Femur (tissue), 1 donor: ENCODE data around the gene GPS2.

Source experiments
- DNase-seq: peaks from one replicate; pipeline ENCODE4 v3.0.0-alpha.2; 2017

Gene GPS2

GRCh38 chr17:7292194-7292593 lies 23.0 kb downstream of the GPS2 start:
- DNase-seq, result no peak

GRCh38 chr17:7290685-7291084 lies 24.5 kb downstream of the GPS2 start:
- DNase-seq, result no peak

- DNase-seq, result no peak
Observed at GRCh38 chr17:7290166-7290565, 25.0 kb downstream of the GPS2 start.

GRCh38 chr17:7289256-7290032 lies 25.7 kb downstream of the GPS2 start:
- no peak for DNase-seq

GRCh38 chr17:7285679-7286078 lies 29.5 kb downstream of the GPS2 start:
- no peak for DNase-seq

GRCh38 chr17:7284911-7285310 lies 30.2 kb downstream of the GPS2 start:
- DNase-seq, result no peak

GRCh38 chr17:7283471-7284216 lies 31.5 kb downstream of the GPS2 start:
- DNase-seq, result no peak

- no peak for DNase-seq
Observed at GRCh38 chr17:7282752-7283321, 32.3 kb downstream of the GPS2 start.

GRCh38 chr17:7281953-7282751 lies 33.0 kb downstream of the GPS2 start:
- peak; percentile 64 for DNase-seq

GRCh38 chr17:7281074-7281952 lies 33.8 kb downstream of the GPS2 start, which contains the start of gene SLC2A4:
Gene SLC2A4 (plus strand): TSS chr17:7281718. CDS start chr17:7281935, 217 bp downstream.
- DNase-seq, result peak; percentile 93

- DNase-seq, result peak; percentile 87
Observed at GRCh38 chr17:7280519-7281073, 34.6 kb downstream of the GPS2 start.

- DNase-seq, result no peak
Observed at GRCh38 chr17:7279448-7279847, 35.7 kb downstream of the GPS2 start.

GRCh38 chr17:7266784-7267183 lies 48.4 kb downstream of the GPS2 start:
- no peak for DNase-seq

- no peak for DNase-seq
Observed at GRCh38 chr17:7263801-7264078, 51.4 kb downstream of the GPS2 start.

GRCh38 chr17:7262935-7263800 lies 52.0 kb downstream of the GPS2 start:
- DNase-seq, result peak; percentile 32
